K562 (cell line): ENCODE measurements around the gene FAM174C. TPM values are rescaled to one million over a fixed set of nuclear protein-coding genes. Genes with fewer than 3 reads are reported as not detected.

Experiments
- ARHGAP35 ChIP-seq: fragments of 450-650 bp; IDR thresholded peaks from 2 replicates; pipeline ENCODE4 v1.6.1; 2018; ENCODE audit not compliant: partially characterized antibody
- BDP1 ChIP-seq: IDR thresholded peaks from 3 replicates; pipeline ENCODE4 v1.6.1; 2011; ENCODE audit not compliant: insufficient read length, insufficient read depth
- CEBPG ChIP-seq, 3 experiments: fragments of 200-800 bp in 1 of 3; sonication (Bioruptor generic) in 1 of 3; sonication (generic) in 1 of 3; formaldehyde crosslinking in 1 of 3; IDR thresholded peaks in 2 of 3; conservative IDR thresholded peaks in 1 of 3; 2 replicates each; pipeline versions ENCODE4 v1.6.1 to v1.8.0; 2016 to 2022; ENCODE audit warnings: missing compliant biosample characterization in 2 of 3, missing genetic modification characterization in 2 of 3, mild to moderate bottlenecking in 1 of 3, missing genetic modification reagents in 1 of 3
- ELF2 ChIP-seq: fragments of 250-450 bp; sonication (Bioruptor Pico); IDR thresholded peaks from 2 replicates; pipeline ENCODE4 v1.5.0; 2021; ENCODE audit warnings: mild to moderate bottlenecking
- EP300 ChIP-seq: IDR thresholded peaks from 2 replicates; pipeline ENCODE4 v1.6.1; 2012; ENCODE audit warnings: low read length, improper control_type of control experiment
- EWSR1 ChIP-seq: fragments of 450-650 bp; IDR thresholded peaks from 2 replicates; pipeline ENCODE4 v1.6.1; 2018; ENCODE audit warnings: borderline replicate concordance, mild to moderate bottlenecking, low read depth, moderate library complexity; ENCODE audit not compliant: partially characterized antibody
- FIP1L1 ChIP-seq: fragments of 200-400 bp; formaldehyde crosslinking; IDR thresholded peaks from 2 replicates; pipeline ENCODE4 v1.6.1; 2018; ENCODE audit warnings: mild to moderate bottlenecking, low read depth, low read length; ENCODE audit not compliant: poor library complexity, severe bottlenecking
- NR4A1 ChIP-seq, 2 experiments: fragments of 250-450 bp in 1 of 2; fragments of 450-650 bp in 1 of 2; sonication (Bioruptor Pico) in 1 of 2; IDR thresholded peaks; 2 replicates each; pipeline versions ENCODE4 v1.4.0 to v1.6.1; 2016 to 2020; ENCODE audit warnings: mild to moderate bottlenecking in 2 of 2, missing compliant biosample characterization in 1 of 2, missing genetic modification characterization in 1 of 2, moderate library complexity in 1 of 2
- NRF1 ChIP-seq, 2 experiments: fragments of 450-650 bp; IDR thresholded peaks in 1 of 2; conservative IDR thresholded peaks in 1 of 2; 2 replicates each; pipeline ENCODE4 v1.6.1; 2014; ENCODE audit warnings: mild to moderate bottlenecking in 2 of 2
- RBM15 ChIP-seq: fragments of 200-400 bp; formaldehyde crosslinking; IDR thresholded peaks from 2 replicates; pipeline ENCODE4 v1.6.1; 2018; ENCODE audit warnings: mild to moderate bottlenecking, low read length, moderate library complexity; ENCODE audit not compliant: insufficient read depth
- SMAD3 ChIP-seq: fragments of 450-650 bp; formaldehyde crosslinking; conservative IDR thresholded peaks from 2 replicates; pipeline ENCODE4 v1.4.0; 2020; ENCODE audit warnings: mild to moderate bottlenecking
- YY1 ChIP-seq, 3 experiments: IDR thresholded peaks; 2 replicates each; pipeline ENCODE4 v1.6.1; 2011; ENCODE audit warnings: low read length in 2 of 3, mild to moderate bottlenecking in 2 of 3, moderate library complexity in 2 of 3, borderline replicate concordance in 1 of 3, control low read depth in 1 of 3, low read depth in 1 of 3; ENCODE audit not compliant: insufficient read depth in 3 of 3, insufficient replicate concordance in 2 of 3, control insufficient read depth in 1 of 3, insufficient read length in 1 of 3; ENCODE audit errors: extremely low read depth in 1 of 3
- ZBTB1 ChIP-seq: sonication (generic); formaldehyde crosslinking; IDR thresholded peaks from 2 replicates; pipeline ENCODE4 v1.8.1; 2023; ENCODE audit warnings: missing genetic modification reagents, low read depth, mild to moderate bottlenecking, borderline replicate concordance
- ZNF174 ChIP-seq: fragments of 250-450 bp; sonication (Bioruptor Pico); IDR thresholded peaks from 2 replicates; pipeline ENCODE4 v1.4.0; 2020; ENCODE audit warnings: mild to moderate bottlenecking
- ZNF311 ChIP-seq: fragments of 250-450 bp; sonication (Bioruptor Pico); IDR thresholded peaks from 2 replicates; pipeline ENCODE4 v1.4.0; 2020; ENCODE audit warnings: mild to moderate bottlenecking, moderate library complexity
- ZNF431 ChIP-seq: sonication (generic); formaldehyde crosslinking; IDR thresholded peaks from 2 replicates; pipeline ENCODE4 v1.8.0; 2022; ENCODE audit warnings: mild to moderate bottlenecking, missing genetic modification reagents
- ZNF589 ChIP-seq: fragments of 200-800 bp; sonication (Bioruptor generic); IDR thresholded peaks from 2 replicates; pipeline ENCODE4 v1.6.1; 2016; ENCODE audit warnings: low read depth, missing genetic modification characterization, missing compliant biosample characterization
- ZNF830 ChIP-seq: fragments of 250-450 bp; sonication (Bioruptor Pico); IDR thresholded peaks from 2 replicates; pipeline ENCODE4 v1.5.0; 2021; ENCODE audit warnings: mild to moderate bottlenecking
- polyA plus RNA-seq, 8 experiments: library from polyadenylated mRNA; depleted of rRNA in 4 of 8; stranded (reverse) in 5 of 8; unstranded in 3 of 8; fragments of >200 nt; fragmentation: Nextera tagmentation in 2 of 8; fragmentation: Illumina TruSeq in 1 of 8; extraction: Ambion mirVana in 2 of 8; extraction: Trizol in 1 of 8; gene quantifications; 2 replicates each; pipeline versions ENCODE4 v1.2.1 to v1.2.3, GENCODE V29; 2011 to 2014; ENCODE audit warnings: inconsistent platforms in 1 of 8, missing spikeins in 1 of 8
- total RNA-seq, 7 experiments: library from RNA; depleted of rRNA in 6 of 7; stranded (reverse); fragments of >200 nt in 6 of 7; fragmentation: Illumina TruSeq in 2 of 7; extraction: Trizol in 2 of 7; gene quantifications; 2 replicates each; pipeline versions ENCODE4 v1.2.1 to v1.2.3, GENCODE V29; 2011 to 2021; ENCODE audit warnings: low replicate concordance in 1 of 7
- TF ChIP-seq, protein P1 (sequence below): fragments of 200-800 bp; sonication (Bioruptor generic); IDR thresholded peaks from 2 replicates; pipeline ENCODE4 v1.6.1; 2017; ENCODE audit warnings: missing genetic modification characterization, missing compliant biosample characterization
- TF ChIP-seq, protein P2 (sequence below): fragments of 450-650 bp; IDR thresholded peaks from 2 replicates; pipeline ENCODE4 v1.6.1; 2016; ENCODE audit warnings: low read depth, mild to moderate bottlenecking, moderate library complexity
- TF ChIP-seq, protein P3 (sequence below), 2 experiments: fragments of 150-350 bp in 1 of 2; IDR thresholded peaks; 2 replicates each; pipeline ENCODE4 v1.6.1; 2012 to 2016; ENCODE audit warnings: low read depth in 2 of 2, low read length in 2 of 2, mild to moderate bottlenecking in 1 of 2, moderate library complexity in 1 of 2

The FAM174C gene
- total and polyA plus RNA-seq, 9 of the 15 experiments (the other 6 are each of a cell fraction or from before 2014, with no cell fraction given), result 0.66 to 89.6 (median 20.3) TPM

- TF ChIP-seq EWSR1 (no peak), RBM15 (no peak), EP300 (no peak), ZNF174 (CRISPR knock-in tag) (no peak), CEBPG (CRISPR knock-in tag; IDR thresholded peaks at IDR 0.05) (no peak), CEBPG (tag; conservative IDR thresholded peaks at IDR 0.05 in 1 of 2, IDR thresholded peaks at IDR 0.05 in 1 of 2) (no peak), NR4A1 (CRISPR knock-in tag; IDR thresholded peaks at IDR 0.05) (no peak), NR4A1 (tag; IDR thresholded peaks at IDR 0.05) (no peak; the same call in 1 of the 2 replicates), YY1 (IDR thresholded peaks at IDR 0.05; ENCODE audit: borderline replicate concordance in 1 of 3, control insufficient read depth in 1 of 3, extremely low read depth in 1 of 3, insufficient read depth in 3 of 3, insufficient read length in 1 of 3, insufficient replicate concordance in 2 of 3, low read depth in 1 of 3, low read length in 2 of 3) (peak in 1 of 3 experiments; percentile 46), SMAD3 (no peak), ARHGAP35 (no peak), BDP1 (no peak), ZNF311 (CRISPR knock-in tag) (no peak), NRF1 (conservative IDR thresholded peaks at IDR 0.05 in 1 of 2, IDR thresholded peaks at IDR 0.05 in 1 of 2) (peak; percentile 68 to 79), FIP1L1 (no peak), ZNF589 (no peak), ZNF431 (no peak), ZBTB1 (CRISPR knock-in tag) (no peak), ELF2 (no peak), ZNF830 (CRISPR knock-in tag) (no peak)
- TF ChIP-seq, protein P1, sequence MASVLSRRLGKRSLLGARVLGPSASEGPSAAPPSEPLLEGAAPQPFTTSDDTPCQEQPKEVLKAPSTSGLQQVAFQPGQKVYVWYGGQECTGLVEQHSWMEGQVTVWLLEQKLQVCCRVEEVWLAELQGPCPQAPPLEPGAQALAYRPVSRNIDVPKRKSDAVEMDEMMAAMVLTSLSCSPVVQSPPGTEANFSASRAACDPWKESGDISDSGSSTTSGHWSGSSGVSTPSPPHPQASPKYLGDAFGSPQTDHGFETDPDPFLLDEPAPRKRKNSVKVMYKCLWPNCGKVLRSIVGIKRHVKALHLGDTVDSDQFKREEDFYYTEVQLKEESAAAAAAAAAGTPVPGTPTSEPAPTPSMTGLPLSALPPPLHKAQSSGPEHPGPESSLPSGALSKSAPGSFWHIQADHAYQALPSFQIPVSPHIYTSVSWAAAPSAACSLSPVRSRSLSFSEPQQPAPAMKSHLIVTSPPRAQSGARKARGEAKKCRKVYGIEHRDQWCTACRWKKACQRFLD, result no peak
- TF ChIP-seq, protein P2, sequence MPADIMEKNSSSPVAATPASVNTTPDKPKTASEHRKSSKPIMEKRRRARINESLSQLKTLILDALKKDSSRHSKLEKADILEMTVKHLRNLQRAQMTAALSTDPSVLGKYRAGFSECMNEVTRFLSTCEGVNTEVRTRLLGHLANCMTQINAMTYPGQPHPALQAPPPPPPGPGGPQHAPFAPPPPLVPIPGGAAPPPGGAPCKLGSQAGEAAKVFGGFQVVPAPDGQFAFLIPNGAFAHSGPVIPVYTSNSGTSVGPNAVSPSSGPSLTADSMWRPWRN, result no peak
- TF ChIP-seq, protein P3, sequence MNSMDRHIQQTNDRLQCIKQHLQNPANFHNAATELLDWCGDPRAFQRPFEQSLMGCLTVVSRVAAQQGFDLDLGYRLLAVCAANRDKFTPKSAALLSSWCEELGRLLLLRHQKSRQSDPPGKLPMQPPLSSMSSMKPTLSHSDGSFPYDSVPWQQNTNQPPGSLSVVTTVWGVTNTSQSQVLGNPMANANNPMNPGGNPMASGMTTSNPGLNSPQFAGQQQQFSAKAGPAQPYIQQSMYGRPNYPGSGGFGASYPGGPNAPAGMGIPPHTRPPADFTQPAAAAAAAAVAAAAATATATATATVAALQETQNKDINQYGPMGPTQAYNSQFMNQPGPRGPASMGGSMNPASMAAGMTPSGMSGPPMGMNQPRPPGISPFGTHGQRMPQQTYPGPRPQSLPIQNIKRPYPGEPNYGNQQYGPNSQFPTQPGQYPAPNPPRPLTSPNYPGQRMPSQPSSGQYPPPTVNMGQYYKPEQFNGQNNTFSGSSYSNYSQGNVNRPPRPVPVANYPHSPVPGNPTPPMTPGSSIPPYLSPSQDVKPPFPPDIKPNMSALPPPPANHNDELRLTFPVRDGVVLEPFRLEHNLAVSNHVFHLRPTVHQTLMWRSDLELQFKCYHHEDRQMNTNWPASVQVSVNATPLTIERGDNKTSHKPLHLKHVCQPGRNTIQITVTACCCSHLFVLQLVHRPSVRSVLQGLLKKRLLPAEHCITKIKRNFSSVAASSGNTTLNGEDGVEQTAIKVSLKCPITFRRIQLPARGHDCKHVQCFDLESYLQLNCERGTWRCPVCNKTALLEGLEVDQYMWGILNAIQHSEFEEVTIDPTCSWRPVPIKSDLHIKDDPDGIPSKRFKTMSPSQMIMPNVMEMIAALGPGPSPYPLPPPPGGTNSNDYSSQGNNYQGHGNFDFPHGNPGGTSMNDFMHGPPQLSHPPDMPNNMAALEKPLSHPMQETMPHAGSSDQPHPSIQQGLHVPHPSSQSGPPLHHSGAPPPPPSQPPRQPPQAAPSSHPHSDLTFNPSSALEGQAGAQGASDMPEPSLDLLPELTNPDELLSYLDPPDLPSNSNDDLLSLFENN (IDR thresholded peaks at IDR 0.05; ENCODE audit: low read depth in 2 of 2, low read length in 2 of 2), result no peak
Observed at GRCh38 chr19:1266916-1267476, 8.3 kb upstream of the FAM174C start (continued).
